Measurements from ENCODE around the gene ADAMTS17.

GRCh38 chr15:100159436-100159835 lies 182.3 kb downstream of the ADAMTS17 start:
- no peak for TF ChIP-seq SUZ12 (IDR thresholded peaks at IDR 0.05; ENCODE audit: extremely low read depth, insufficient read depth, insufficient read length)
- no peak for TF ChIP-seq YY1 (IDR thresholded peaks at IDR 0.05; ENCODE audit: insufficient read depth, insufficient read length)
- no peak for TF ChIP-seq ZNF274 (IDR thresholded peaks at IDR 0.05; ENCODE audit: low read depth, low read length)
